Spleen (tissue), 7 donors: Measurements from ENCODE around the gene ZNF214.

Experiments
- POLR2A ChIP-seq, 3 donors: fragments of 450-650 bp; IDR thresholded peaks; one replicate each; pipeline ENCODE4 v1.5.1; 2017; ENCODE audit warnings: antibody characterized with exemption in 3 of 3, mild to moderate bottlenecking in 1 of 3
- TF ChIP-seq, protein P1 (sequence below), 11 experiments: fragments of 200-600 bp in 7 of 11; fragments of 450-650 bp in 4 of 11; sonication (generic) in 4 of 11; IDR thresholded peaks in 8 of 11; conservative IDR thresholded peaks in 3 of 11; 1 replicate in 7 of 11; 2 replicates in 4 of 11; pipeline versions ENCODE4 v1.4.0 to v1.8.0; 2016 to 2021; ENCODE audit warnings: antibody characterized with exemption in 11 of 11, inconsistent platforms in 4 of 11, mild to moderate bottlenecking in 1 of 11
- donor health status: DM: no; HTN: no; CAD: no; lungs with moderate emphysema.
- donor health status: DM: no; HTN: no; CAD: no.
- donor health status: DM: no; HTN: no; CAD: no.

DNA sequence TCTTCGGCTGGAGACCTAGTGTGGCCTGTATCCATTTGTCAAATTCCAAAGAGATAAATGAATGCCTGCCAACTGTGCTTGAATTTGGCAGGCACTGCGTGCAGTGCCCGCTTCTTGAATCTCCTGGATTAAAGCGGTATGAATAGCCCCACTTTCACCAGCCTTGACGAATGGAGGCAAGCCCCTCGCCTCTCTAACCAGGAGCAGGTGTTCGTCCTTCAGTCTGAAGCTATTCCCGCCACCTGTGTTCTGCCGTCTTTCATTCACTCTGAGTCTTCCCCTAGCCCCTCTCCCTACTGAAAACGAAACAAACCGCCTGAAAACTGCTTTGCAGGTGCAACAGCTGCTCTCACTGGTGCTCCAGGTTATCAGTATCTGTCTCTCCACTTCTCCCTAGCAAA lies 11.3 kb upstream of the ZNF214 start:
- TF ChIP-seq, protein P1, sequence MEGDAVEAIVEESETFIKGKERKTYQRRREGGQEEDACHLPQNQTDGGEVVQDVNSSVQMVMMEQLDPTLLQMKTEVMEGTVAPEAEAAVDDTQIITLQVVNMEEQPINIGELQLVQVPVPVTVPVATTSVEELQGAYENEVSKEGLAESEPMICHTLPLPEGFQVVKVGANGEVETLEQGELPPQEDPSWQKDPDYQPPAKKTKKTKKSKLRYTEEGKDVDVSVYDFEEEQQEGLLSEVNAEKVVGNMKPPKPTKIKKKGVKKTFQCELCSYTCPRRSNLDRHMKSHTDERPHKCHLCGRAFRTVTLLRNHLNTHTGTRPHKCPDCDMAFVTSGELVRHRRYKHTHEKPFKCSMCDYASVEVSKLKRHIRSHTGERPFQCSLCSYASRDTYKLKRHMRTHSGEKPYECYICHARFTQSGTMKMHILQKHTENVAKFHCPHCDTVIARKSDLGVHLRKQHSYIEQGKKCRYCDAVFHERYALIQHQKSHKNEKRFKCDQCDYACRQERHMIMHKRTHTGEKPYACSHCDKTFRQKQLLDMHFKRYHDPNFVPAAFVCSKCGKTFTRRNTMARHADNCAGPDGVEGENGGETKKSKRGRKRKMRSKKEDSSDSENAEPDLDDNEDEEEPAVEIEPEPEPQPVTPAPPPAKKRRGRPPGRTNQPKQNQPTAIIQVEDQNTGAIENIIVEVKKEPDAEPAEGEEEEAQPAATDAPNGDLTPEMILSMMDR (IDR thresholded peaks at IDR 0.05 in 8 of 11, conservative IDR thresholded peaks at IDR 0.05 in 3 of 11), result no peak
- TF ChIP-seq POLR2A (IDR thresholded peaks at IDR 0.05), result no peak
